Right lobe of liver (tissue), 4 donors: ENCODE results near the gene IKBIP.

Source experiments
- CTCF ChIP-seq, 4 donors: fragments of 200-600 bp in 3 of 4; fragments of 450-650 bp in 1 of 4; IDR thresholded peaks; one replicate each; pipeline versions ENCODE4 v1.5.1 to v1.8.0; 2016 to 2022; ENCODE audit warnings: antibody characterized with exemption in 4 of 4, mild to moderate bottlenecking in 2 of 4
- POLR2A ChIP-seq: fragments of 450-650 bp; IDR thresholded peaks from one replicate; pipeline ENCODE4 v1.6.1; 2017; ENCODE audit warnings: antibody characterized with exemption, mild to moderate bottlenecking
- donor health status: DM: no; HTN: no; CAD: no.
- donor health status: DM: no; HTN: no; CAD: no.
- donor health status: DM: no; HTN: yes; CAD: no.

- no peak for TF ChIP-seq POLR2A
- TF ChIP-seq CTCF (IDR thresholded peaks at IDR 0.05) = peak in 1 of 4 donors; percentile 6
These were observed 38.1 kb downstream of the IKBIP start for GRCh38 chr12:98606359-98606988.
